Left ventricle myocardium superior (tissue), 1 donor: ENCODE measurements around the gene GORASP1. TPM values are rescaled to one million over a fixed set of nuclear protein-coding genes. Genes with fewer than 3 reads are reported as not detected.
A peak's percentile ranks its signal among the peaks of the same experiment; 100 is the strongest.

Experiments
- ATAC-seq: fragments of 200-7000 bp; cut with Tn5 transposase; one replicate; pipeline ENCODE4 v1.9.1; 2020; ENCODE audit warnings: mild to moderate bottlenecking, moderate library complexity
- DNase-seq: peaks from one replicate; pipeline ENCODE4 v3.0.0-alpha.2; 2020
- intact Hi-C: fragments of 100-400 bp; cut with micrococcal nuclease; formaldehyde crosslinking; loops from one replicate; pipeline ENCODE4 v1.11.0; 2022
- total RNA-seq: library from RNA; stranded (reverse); fragmentation: NEBNext Ultra II Directional; extraction: Animal tissue kit (Norgen Biotek cat#: 25700); gene quantifications from one replicate; pipeline ENCODE4 v1.2.1, GENCODE V29; 2021
- donor health status: DM: no; HTN: yes; CAD: no; lungs with severe emphysema.

The GORASP1 gene
- total RNA-seq, 1 donor from 2014 or later = 50.6 TPM

DNA sequence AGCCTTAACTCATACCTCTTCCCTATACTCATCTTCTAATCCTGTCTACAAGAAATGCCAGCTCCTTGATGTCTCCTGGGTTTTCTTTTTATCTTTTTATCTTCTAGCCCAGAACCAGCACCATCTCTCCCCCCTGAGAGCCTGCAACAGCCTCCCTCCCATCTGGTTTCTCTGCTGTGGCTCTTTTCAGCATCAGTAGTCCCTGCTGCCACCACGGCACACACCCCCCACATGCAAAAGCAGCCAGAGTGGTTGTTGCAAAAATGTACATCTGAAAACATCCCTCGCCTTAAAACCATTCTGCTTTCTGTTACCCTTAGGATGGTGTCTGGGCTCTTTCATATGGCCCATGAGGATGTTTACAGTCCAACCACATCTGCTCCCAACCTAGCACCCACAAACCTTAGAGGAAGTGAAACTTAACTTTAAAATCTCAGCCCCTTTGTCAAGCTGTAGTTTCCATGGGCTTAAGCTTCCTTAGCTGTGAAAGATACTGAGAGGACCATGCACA lies 828 bp upstream of the GORASP1 start:
- ATAC-seq = no peak
- intact Hi-C loops = no loop called here
- DNase-seq = no peak

DNA sequence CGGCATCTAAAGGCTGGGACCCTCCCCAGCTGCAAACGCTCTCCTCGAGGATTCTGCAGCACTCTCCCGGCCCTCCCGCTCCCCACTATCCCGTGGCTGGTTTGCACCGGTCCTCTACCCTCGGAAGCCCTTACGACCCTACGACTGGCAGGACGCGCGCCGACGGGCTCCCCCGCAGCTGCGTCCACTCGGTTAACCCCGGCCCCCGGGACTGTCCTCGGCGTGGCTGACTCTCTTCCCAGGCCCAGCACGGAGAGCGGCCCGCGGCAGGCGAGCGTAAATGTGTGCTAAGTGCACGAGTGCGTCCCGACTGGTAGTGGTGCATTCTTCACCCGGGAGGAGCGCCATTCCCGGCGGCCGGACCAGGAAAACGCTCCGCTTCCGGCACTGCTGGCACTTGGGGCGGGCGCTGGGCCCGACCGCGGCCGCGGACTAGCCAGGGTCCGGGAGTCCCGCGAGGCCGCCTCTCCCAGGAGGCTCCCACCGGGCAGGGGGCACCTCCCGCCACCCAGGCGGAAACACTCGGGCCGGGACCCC lies 508 bp downstream of the GORASP1 start:
- DNase-seq = peak; percentile 78
- peak; percentile 69 for ATAC-seq
- intact Hi-C loops = no loop called here

DNA sequence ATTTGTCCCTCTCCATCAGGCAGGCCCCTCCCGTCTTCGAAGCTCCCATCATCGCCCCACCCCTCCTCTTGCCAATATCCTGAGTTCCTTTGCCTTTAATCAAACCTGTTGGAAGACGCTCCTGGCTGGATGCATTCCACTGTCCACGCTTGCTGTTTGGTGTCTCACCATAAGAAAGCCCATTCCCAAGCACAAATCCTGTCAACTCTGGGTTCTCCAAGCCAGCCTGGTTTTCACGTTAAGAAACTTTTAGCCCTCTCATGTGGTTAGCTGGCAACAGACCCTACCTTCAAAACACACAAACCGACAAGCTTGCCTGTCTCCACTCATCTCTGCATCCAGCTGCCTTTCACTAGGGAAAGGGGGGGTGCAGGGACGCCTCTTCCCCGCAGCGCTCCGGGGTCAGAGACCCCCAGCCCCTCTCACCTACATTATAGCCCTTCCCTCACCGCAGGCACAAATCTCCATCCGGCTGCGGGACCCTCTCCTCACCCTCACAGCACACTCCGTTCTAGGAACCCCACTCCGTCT lies 1.1 kb downstream of the GORASP1 start:
- DNase-seq (no peak), ATAC-seq (no peak)
- intact Hi-C loops = no loop called here

DNA sequence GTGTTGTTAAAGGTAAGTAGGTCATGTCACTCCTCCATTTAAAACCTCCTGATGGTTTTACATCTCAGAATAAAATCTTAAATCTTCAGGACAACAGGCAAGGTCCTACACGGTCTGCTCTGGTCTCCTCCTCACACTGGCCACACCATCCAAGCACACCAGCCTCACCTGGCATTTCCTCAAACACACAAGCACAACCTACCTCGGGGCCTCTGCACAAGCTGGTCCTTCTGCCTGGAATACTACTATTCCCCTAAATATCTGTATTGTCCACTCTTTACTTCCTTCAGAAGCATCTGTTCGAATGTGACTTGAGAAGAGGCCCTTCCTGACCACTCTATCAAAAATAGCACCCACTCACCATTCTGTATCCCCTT lies 1.8 kb downstream of the GORASP1 start:
- DNase-seq = no peak
- intact Hi-C loops = no loop called here
- ATAC-seq = no peak

DNA sequence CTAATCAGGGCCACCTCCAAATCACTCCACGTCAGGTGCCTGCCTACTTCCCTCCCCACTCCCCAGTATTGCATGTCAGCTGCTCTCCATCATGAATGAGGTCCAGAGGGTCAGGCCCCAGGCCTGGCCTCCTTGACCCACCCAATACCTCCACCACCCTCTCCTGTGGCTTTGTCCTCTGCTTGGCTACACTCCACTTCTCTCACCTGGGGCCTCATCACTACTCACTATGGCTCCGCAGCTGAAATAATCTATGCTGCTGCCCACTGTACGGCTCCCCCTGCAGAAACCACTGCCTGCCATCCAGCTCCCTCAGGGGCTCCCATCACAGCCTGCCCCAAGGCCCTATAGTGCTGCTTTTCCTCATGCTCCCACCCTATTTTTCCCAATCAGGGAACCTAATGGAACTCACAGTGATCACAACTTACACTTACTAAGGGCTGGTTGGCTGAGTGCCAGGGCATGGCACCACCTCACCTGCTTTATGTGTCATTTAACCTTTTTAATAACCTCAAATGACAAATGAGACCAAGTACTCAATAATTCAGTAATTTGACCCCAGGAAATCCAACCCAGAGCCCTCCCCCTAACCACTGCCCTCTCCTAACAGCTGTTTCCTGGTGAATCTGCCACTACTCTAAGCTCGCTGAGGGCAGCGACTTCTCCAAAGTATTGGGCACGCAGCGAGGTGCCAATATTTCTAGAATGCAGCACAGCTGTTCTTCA lies 2.3 kb downstream of the GORASP1 start:
- intact Hi-C loops = no loop called here
- no peak for ATAC-seq

DNA sequence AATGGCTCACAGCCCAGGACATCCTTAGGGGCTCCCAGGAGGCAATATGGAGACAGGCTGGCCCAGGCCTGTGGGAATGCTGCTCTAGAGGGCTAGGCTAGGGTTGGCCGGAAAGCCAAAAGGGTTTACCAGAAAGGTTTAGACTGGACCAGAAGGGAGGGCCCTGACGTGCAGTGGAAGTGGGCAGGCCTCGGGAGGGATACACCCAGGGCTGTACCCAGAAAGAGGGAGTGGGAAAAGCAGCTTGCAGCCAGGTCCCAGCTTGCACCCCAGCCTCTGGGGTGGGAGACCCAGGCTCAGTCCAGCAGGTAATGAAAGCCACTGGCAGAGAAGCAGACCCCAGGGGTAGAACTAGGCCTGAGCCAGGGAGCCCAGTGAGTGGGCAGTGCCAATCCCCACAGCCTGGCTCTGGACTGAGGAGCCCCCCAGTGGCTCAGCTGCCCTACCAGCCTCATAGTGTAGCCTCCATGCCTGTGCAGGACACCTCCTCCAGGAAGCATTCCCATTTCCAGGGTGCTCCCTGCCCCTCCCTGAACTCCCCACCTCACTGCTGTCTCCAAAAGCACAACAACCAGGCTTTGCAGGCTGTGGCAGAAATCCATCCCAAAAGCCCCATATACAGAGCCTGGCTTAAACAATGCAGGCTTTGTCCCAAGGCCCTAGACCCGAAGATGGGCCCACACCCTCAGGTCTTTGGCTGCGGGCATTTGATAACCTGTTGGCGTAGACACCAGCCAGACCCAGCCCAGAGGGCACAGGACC lies 3.5 kb downstream of the GORASP1 start:
- intact Hi-C loops = no loop called here
- ATAC-seq = no peak
- no peak for DNase-seq

More for the DNA sequence above, 2.3 kb downstream of the GORASP1 start:
- no peak for DNase-seq

DNA sequence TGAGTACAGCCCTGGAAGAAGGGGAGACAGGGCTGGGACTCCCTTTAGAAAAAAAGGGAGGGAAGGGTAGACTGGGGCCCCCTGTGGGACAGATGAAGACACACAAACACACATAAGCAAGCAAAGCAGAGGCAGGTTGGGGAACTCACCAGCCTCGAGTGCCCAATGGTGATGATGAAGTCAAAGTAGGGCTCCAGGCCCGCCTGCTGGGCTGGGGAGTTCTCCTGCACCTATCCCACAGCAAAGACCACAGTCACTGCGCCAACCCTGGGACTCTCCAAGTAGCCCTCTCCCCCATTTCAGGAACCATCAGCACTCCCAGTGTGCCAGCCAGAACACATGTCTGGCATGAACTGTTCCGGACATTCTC lies 4.1 kb downstream of the GORASP1 start:
- DNase-seq (no peak), ATAC-seq (no peak)
- intact Hi-C loops = no loop called here

DNA sequence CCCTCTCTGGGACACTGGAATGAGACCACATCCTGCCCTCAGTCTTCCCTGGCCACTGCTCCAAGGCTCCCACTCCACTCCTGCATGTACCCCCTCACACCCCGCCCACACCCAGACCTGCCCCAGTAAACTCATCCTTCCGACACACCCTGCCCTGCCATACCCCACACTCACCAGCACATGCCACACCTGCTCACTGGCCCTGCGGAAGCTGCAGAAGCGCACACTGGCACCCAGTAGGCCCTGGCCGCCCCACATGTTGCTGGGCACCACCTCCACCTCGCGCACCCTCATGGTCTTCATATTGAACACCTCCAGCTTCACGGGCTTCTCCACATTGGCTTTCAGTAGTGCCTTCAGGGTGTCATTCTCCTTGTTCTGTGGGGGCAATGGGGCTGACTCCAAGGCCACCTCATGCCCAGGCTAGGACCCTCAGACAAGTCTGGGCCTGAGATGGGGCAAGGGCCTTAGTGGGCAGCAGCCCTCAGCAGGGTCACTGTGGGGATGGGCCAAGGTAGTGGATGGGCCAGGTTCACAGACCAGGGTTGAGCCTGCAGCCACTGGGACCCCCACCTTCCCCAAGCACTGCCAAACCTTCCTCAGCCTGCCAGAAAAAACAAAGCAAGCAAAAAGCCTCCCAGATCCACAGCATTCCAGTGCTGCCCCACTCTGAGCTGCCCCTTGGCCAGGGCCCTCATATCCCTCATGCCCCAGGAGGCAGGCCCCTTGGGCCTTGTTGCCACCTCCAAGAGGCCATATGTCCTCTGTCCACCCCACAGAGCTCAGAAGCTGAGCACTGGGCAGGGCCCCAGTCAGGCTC lies 4.7 kb downstream of the GORASP1 start:
- intact Hi-C loops = no loop called here
- ATAC-seq (no peak), DNase-seq (no peak)

DNA sequence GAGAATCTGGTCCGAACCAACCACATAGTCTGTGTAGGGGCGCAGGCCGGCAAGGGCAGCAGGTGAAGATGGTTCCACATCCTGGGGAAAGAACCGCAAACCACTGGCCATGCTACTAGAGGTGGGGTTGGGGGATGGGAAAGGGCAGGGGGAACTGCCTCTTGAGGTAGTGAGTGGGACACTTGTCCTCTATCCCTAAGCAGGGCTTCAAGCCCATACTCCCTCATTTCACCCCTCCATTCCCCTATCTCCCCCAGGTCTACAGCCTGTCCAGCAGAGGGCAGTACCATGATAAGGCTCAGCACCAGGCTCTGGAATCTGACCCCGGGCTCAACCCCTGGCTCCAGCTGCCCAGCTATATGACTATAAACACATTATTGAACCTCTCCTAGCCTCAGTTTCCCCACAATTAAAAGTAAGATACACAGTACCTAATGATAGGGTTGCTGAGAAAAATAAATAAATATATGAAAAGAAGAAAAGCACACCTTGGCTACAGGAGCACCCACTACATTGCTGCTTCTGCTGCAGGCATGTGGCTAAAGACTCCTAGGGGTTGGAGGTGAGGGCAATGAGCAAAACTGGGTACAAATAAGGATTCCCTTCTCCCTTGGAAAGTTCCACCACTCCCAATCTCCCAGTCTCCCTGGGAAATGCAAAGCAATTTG lies 6.3 kb downstream of the GORASP1 start:
- intact Hi-C loops = no loop called here
- ATAC-seq (peak; percentile 54), DNase-seq (peak; percentile 46)

DNA sequence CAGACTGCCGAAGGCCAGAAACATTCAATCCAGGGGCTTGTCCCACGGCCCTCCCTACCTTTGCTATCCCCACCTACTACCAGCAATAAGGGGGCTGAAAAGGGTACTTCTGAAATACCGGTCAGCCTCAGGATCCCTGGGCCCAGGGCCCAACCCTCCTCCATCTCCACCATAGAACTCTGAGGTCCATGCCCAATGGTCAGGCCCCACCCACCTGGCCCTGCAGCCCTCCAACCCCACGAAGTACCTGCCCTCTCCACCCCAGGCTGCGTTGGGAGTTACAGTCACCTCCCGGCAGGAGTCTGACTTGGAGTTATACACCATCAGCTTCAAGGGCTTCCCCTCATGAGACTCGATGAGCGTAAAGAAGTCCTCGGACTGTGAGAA lies 6.9 kb downstream of the GORASP1 start:
- intact Hi-C loops = no loop called here
- no peak for ATAC-seq
- DNase-seq = no peak

DNA sequence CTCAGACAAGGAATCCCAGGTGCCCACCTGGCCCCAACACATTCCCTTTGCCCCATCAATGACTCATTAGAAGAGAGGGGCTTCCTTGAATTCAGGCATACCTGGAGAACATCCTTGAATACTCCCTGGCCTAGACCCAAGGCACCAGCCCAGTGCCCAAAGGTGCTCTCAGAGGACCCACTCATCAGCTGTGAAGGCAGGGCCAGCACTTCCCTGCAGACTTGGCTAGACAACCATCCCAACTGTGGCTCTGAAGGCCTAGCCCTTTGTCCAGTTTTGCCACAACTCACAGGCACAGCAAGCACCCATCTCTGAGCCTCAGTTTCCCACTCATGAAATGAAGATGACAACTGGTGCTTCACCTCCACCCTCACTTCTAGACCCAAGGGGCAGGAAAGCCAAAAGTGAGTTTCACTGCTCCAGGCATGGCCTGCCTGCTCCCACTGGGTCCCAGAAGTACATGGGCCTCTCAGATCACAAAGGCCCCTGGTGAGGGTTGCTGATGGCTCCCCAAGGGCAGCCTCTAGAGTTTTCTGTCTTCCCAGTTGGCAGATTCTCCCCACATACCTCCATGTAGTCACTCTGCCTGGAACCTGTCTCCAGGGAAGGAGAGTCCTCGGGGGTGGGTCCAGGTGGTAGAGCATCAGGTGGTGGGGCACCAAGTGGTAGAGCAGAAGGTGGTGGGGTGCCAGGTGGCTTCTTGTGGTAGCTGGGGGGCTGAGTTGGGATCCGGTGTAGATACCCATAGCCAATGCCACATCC lies 7.5 kb downstream of the GORASP1 start:
- intact Hi-C loops = no loop called here
- DNase-seq (no peak), ATAC-seq (no peak)

DNA sequence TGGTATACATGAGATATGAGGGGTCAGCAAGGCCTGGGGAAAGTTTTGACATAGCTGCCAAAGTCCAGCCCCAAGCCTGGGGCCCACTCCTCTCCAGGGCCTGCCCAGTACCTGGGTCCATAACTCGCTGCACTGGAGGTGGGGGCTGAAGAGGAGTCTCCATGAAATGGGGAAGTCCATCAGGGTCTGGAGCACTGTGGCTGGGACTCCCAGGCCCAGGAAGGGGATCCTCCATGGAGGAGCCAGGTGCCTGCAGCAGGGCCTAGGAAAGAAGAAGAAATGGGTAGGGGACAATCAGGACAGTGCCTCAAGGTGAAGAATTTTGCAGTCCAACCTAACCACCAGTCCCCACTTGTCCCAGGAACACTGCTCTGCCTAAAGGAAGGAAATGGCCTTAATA lies 8.2 kb downstream of the GORASP1 start:
- ATAC-seq = no peak
- no peak for DNase-seq
- intact Hi-C loops = no loop called here

DNA sequence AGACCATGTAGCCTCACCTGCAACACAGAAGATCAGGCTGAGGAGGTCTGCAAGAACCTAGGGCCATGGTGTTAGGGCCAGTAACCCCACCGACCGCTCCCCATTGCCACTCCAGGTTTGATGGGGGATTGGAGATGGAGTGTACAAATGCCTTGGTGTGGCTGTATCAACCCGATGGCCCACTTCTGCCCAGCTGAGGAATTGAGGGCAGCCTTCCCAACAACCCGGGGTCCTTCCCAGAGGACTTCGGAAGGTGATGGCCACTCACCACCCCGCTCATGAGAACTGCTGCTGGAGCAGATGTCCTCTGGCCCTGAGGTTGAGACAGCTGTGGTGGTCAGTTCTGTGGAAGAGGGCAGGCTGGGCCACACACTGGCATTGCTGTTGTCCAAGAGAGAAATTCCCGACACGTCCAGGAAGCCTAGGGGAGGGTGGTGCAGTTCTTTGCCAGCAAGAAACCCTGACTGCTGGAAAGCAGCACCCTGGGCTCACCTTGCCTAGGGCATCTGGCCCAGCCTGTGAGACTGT lies 8.9 kb downstream of the GORASP1 start:
- DNase-seq (no peak), ATAC-seq (no peak)
- intact Hi-C loops = no loop called here

DNA sequence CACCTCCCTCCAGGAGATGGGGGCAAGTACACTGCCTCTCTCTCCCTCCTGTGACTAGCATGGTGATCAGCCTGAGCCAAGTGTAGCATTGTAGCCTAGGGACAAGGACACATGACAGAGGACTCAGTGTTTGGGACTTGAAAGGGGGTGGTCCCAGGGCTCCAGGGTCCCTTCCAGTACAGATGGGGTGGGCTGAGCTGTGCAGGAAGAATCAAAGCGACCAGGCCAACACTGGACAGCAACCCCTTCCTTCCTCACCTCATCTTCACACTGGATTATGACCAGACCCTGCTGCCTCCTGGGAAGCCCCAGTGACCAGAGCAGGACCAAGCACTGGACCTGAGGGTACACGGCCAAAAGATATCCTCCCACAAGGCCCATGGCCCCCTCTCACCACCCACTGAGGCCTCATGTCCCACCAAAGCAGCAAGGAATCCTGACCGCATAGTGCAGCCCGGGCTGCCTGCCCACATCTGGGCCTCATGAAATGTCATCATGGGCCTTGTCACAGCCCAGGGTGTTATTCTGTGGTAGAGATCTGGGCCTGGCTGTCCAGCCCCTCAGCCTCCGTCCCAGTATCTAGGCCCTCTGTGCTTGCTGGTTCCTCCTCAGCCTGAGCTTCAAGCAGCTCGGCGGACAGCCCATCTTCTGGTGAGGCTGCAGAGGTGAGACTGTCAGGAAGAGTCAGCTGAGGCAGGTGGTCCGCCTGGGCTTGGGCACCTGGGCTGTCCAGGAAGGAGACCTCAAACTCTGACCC lies 9.5 kb downstream of the GORASP1 start:
- ATAC-seq (no peak), DNase-seq (no peak)
- intact Hi-C loops = no loop called here

DNA sequence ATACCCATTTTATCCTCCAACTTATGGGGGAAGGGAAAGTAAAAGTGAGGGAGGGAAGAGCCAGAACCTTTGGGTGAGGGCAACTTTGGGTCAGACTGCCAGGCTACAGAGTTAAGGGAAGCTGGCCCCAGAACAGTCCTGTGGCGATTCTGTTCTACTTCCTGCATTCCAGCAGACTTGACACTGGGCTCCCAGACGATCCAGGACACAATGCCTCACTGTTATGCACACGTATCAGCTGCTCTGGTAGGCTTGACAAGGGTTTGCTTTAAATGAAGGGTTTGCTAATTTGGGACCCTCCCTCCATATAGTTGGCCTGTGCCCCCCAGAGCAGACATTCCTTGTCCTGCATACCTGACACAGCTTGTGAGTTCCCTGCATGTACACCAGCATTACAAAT lies 10.7 kb downstream of the GORASP1 start:
- no peak for DNase-seq
- intact Hi-C loops = no loop called here
- ATAC-seq = peak; percentile 66

DNA sequence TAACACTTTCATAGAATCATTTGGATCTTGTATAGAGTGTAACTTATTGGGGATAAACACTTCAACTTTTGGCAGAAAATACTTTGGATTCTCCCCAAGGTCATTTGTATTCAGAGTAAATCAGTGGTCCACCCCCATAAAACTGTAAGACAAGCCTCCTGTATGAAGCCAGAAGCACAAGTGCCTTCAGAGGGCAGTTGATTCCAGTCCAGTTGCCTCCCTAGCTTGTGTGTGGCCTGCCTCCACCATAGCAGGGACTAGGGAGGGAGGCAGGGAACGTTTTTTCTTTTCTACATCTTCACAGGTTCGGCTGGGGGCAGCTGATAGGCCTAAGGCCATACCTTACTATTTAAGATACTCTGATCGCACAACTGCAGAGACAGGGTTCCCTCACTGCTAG lies 11.6 kb downstream of the GORASP1 start:
- no peak for ATAC-seq
- intact Hi-C loops = no loop called here
- DNase-seq = no peak
